Measurements from ENCODE around the gene SCAANT1. TPM values are rescaled to one million over a fixed set of nuclear protein-coding genes. Genes with fewer than 3 reads are reported as not detected.
A peak's percentile ranks its signal among the peaks of the same experiment; 100 is the strongest.

The SCAANT1 gene
- polyA plus RNA-seq (ENCODE audit: insufficient read length in 3 of 3) = under 1 TPM in 1 of 3 donors, not detected in 2; 0.53 TPM

DNA sequence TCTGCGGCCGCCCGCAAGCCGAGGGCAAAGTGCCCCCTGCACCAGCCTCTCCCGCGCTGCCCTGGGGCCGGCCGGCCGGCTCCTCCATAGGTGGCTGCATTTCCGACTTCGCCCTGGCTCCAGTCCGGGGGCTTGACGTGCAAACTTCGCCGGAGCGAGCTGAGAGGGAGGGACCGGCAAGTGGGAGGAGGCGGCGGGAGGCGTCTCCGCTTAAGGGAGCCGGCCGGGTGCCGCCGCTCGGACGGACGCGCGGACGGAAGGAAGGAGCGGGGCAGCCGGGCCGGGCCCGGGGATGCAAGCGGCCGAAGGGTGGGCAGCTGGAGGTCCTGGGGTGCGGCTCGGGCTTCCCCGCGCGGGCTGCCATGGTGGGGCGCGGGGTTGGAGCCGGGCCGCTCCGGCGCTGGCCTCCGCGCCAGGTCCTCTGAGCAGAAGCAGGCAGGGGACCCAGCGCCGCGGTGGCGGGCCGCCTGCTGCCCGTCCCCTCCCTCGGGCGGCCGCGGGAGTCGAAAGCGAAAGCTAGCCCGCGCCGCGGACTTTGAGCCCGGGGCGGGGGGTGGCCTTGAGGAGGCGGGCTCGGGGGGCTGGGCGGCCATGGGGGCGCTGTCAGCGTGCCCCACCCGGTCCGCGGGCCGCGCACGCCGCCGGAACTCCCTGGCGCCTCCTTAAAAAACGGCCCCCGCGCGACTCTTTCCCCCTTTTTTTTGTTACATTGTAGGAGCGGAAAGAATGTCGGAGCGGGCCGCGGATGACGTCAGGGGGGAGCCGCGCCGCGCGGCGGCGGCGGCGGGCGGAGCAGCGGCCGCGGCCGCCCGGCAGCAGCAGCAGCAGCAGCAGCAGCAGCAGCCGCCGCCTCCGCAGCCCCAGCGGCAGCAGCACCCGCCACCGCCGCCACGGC is at the start of gene SCAANT1:
Gene SCAANT1 (minus strand): TSS at position 511 of the 895 bp plus-strand sequence.
- peak; percentile 33 to 75 (median 70) for DNase-seq (ENCODE audit: low read depth in 3 of 3, low spot score in 2 of 3)

DNA sequence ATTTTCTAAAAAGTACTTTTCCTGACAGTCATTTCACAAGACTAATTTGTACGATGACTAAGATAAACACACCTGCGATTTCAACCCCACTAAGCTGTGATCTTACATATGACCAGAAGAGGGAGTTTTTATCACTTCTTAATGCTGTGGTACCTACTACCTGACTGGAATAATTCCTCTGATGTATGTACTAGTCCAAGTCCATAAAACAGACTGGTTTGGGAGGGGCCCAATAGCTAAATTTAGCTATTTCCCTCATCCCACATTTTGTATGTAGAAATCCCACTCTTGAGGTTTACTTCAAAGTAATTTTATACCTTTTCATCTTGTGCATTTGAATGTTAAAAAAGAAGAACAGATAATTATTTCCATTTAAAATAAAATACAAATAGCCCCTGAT is 49.7 kb upstream of the SCAANT1 start:
- DNase-seq (ENCODE audit: low read depth in 3 of 3, low spot score in 2 of 3) = no peak

DNA sequence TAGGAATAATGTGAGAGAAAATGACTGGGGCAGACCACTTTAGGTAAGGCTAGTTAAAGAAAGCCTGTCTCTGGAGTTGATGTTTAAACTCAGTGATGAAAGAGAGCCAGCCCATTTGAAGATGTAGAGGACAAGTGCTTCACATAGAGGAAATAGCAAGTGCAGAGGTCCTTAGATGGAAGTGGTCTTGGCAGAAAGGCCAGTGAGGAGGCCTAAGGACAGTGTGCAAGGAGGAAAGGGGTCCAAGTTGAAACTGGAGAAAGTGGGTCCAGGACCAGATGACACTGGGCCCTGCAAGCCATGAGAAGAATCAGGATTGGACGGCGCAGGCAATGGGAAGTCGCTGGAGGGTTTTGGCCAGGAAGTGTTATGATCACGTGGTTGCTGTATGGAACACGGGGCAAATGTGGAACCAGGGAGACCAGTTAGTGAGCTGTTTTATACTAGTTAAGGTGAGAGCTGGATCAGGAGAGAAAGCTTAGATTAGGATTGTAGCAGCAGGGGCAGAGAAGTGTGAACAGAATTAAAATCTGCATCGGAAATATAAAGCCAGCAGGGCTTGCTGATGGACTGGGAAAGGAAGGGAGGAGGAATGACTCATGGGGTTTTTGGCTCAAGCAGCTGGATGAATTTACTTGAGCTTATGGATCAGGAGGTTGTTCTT is 48.0 kb upstream of the SCAANT1 start:
- no peak for DNase-seq (ENCODE audit: low read depth in 3 of 3, low spot score in 2 of 3)

DNA sequence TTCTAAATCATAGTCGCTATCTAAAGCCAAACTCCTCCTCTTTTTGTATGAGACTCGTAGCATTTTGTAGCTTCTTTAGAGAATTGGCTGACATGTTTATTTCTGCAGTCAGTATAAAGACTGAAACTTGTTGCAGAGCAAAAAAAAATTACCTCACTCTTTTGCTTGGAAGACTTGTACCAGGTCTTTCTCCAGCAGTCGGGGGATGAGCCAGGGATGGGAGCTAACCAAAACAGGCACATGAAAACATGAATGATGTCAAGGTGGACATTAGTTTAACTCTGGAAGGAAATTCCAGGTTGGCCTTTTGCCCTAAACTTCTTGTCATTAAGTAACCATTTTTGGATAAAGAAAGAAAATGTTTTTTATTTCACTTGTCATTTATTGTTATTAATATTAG is 47.0 kb upstream of the SCAANT1 start:
- no peak for DNase-seq (ENCODE audit: low read depth in 3 of 3, low spot score in 2 of 3)

DNA sequence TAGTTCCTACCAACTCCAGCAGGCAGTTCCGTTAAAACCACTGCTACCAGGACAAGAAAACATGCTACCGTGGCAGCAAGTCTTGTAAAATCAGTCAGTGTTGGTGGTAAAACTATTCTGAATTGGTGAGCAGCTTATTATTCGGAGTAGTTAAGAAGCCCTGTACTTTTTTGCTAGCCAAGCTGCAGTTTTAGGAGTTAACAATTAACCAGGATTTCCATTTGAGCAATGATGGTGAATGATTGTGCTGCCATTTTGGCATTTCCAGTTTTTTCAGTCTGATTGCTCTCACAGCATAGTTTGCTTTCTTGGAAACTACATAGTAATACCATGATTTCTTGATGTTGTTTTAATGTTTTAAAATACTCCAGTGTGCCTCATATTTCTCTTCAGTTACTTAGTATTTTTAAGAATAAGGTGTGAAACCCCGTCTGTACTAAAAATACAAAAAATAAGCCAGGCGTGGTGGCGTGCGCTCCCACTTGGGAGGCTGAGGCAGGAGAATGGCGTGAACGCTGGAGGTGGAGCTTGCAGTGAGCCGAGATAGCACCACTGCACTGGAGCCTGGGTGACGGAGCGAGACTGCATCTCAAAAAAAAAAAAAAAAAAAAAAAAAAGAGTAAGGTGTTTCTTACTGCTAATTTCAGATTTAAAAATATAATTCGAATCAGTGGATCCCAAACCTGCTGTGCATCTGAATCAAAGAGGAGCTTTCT is 43.8 kb upstream of the SCAANT1 start:
- no peak for DNase-seq (ENCODE audit: low read depth in 3 of 3, low spot score in 2 of 3)

DNA sequence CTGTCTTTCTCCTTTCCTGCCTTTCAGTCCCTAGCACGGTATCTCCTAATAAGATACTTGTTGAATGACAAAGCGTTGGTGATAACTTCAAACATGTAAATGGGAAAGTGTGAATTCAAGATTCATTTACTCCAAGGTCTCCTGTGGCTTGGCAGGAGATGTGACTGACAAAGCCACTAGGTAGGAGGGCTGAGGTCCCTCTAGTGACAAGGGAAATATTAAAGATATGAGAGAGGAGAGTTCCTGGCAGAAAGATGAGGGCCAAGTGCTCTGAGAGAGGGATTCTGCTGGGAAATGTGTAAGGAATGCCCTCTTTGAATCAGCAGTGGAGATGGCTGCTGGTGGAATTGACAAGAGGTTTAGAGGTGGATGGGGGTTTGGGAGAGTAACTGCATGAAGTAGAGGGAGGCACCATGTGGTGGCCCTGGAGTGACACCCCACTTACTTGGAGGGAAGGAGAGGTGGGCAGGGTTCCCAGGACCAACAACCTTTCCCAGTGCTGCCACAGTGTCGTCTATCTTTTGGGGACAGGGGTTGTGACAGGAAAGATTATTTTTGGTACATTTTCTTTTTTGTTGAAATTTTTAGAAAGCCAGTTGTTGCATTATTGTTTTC is 43.0 kb upstream of the SCAANT1 start:
- DNase-seq (ENCODE audit: low read depth in 3 of 3, low spot score in 2 of 3) = no peak

DNA sequence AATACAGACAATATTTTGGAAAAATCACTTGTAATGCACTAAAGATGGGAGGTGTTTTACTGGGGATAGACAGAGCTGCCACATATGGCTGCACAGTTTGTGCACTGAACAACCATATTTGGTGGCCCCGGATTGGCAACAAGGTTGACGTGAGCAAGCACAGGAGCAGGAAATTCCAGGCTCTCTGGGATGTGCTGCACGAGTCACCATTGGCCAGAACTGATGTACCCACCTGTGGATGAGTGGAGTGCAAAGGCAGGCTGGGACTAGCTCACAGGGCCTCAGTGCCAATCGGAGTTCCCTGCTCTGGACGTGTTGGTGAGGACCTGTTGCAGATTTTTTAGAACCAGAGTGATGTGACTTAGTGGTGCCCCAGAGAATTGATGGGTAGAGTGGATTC is 42.0 kb upstream of the SCAANT1 start:
- DNase-seq (ENCODE audit: low read depth in 3 of 3, low spot score in 2 of 3) = no peak

DNA sequence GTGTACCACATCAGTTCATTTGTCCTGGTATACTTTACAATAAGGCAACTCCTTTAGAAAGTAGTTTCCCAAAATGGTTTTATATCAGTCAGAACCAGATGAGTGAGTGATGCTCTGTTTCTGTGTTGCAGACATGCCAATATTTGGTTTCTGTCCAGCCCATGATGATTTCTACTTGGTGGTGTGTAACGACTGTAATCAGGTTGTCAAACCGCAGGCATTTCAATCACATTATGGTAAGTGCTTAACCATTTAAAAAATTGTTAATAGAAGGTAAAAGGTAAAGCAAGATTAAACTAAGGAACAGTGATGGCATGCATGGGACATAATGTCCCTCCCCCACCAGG is 40.0 kb upstream of the SCAANT1 start:
- DNase-seq (ENCODE audit: low read depth in 3 of 3, low spot score in 2 of 3) = no peak

DNA sequence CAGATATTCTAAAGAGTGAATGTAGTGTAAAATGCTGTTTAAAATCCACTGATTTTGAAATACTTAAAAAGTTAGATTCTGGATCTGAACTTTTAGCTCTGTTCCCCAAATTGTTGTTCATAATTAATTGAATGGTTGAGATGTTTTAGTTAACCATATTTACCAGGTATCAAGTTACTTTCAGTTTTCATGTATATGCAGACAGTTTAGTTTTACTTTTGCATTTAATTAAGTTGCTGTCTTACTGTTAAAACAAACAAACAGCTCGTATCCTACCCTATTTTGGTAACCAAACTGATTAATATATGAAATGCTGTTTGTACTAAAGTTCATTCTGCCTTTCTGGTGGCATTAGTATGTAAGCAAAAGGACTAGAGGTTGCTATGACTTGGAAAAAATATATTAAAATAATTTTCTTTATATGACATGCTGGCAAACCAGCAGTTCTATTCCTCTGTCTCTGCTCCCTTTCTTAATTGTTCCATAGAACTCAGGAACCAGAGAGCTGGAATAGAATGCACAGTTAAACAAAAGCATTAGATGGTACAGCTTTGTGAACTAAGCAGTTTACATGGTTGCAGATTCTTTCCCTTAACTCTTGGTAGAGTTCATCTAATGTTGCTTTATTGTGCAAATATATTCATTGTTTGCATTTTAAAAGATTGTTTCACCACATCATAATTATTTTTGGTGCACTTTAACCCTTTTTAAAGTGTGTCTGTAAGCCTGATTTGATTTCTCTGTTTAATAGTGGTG is 39.5 kb upstream of the SCAANT1 start:
- no peak for DNase-seq (ENCODE audit: low read depth in 3 of 3, low spot score in 2 of 3)

DNA sequence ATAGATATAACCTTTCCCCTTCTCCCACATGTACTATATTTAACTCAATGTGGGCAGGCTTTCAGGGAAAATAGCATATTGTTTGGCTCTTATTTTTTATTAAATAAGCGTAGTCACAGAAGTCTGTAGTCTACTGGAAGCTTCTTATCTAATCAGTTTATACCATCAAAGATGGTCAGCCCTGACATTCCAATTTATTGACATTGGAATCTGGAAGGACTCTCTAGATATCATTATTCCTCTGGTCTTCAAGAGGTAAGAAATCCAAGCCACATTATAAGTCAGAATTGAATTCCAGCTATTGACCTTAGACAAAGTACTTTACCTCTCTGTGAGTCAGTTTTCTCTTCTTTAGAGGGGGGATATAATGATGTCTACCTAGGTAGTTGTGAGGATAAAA is 38.5 kb upstream of the SCAANT1 start:
- DNase-seq (ENCODE audit: low read depth in 3 of 3, low spot score in 2 of 3) = no peak

DNA sequence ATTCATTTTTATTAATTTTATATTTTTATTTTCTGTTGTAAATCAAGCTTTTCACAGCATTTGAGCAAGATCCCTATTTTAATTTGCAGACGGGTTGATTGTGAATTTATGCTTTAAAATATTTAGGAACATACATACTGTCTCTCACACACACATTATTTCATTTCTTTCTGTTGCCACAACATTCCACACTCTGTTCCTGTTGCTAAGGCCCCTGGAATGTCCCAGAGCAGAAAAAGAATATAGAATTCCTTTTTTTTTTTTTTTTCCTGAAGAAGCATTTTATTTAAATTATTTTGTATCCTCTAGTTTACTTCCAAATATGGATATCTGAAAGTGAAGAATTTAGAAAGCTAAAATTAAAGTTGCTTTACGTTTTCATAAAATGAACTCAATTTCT is 36.8 kb upstream of the SCAANT1 start:
- no peak for DNase-seq (ENCODE audit: low read depth in 3 of 3, low spot score in 2 of 3)

DNA sequence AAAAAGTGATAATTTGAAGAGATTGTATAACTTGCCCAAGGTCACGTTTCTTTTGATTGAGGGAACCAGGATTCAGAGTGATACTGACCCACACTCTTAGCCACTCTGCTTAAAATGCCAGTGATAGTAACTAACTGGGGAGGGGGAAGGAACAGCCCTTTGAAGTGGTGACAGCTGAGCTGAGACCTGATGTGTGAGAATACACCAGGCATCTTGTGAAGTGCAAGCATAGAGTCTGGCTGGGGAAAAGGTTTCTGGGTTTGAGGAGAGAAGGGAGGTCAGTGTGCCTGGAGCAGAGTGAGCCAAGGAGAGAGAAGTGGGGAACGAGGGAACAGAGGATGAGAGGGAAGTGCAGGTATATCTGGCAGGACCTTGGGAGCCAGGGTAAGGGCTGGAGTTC is 35.4 kb upstream of the SCAANT1 start:
- no peak for DNase-seq (ENCODE audit: low read depth in 3 of 3, low spot score in 2 of 3)

DNA sequence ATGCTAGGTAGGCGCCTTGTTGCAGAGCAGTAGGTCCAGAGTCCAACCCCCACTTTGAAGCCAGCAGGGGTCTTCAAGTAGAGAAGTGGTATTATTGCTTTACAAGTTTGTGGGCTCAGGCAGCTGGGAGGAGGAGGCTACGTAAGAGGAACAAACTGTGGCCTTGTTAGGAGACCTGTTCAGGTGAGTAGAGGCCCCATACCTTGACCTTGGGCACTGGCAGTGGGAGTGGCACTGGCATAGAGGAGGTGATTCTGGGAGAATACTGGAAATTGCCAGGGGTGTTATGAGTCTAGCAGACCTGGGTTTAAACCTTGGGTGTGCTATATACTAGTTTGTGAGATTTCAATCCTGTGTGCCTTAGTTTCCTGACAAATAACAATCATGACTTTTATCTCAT is 34.6 kb upstream of the SCAANT1 start:
- no peak for DNase-seq (ENCODE audit: low read depth in 3 of 3, low spot score in 2 of 3)

DNA sequence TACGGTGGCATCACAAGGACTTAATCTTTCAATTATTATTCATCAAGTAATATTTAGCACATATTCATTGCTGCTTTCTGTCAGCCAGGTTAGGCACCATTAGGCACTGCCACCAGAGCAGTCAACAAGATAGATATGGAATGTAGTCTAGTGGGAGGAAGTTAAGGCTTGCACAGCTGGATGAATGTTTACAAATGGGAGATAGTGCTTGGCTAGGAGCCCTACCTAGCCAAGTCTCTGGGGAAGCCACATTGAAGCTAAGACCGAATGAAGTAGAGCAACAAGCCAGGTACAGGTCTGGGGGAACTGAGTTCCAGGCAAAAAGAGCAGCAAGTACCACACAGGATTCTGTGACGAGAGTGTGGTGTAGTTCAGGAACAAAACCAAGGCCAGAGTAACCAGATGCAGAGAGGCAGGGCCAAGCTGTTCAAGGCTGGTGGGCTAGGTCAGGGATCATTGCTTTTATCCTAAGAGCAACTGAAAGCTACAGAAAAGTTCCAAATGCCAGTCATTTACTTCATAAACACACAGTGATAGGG is 33.4 kb upstream of the SCAANT1 start:
- DNase-seq (ENCODE audit: low read depth in 3 of 3, low spot score in 2 of 3) = no peak

DNA sequence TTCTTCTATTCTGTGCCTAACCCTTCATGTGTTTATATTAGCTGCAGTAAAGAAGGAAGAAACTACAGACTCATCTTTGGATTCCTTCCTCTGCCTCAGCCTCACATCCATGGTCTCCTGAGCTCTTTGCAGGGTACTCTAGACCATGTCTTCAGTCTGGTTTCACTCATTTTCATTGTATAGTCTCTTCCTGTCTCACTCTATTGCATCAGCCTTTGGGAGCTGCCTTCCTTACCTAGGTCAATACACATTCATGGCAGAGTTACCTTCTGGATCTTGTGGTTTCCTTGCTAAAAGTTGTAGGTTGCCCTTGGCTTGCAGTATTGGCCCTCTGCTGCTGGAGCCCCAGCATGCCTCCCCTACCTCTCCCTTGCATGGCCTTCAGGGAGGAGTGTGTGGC is 31.5 kb upstream of the SCAANT1 start:
- no peak for DNase-seq (ENCODE audit: low read depth in 3 of 3, low spot score in 2 of 3)

DNA sequence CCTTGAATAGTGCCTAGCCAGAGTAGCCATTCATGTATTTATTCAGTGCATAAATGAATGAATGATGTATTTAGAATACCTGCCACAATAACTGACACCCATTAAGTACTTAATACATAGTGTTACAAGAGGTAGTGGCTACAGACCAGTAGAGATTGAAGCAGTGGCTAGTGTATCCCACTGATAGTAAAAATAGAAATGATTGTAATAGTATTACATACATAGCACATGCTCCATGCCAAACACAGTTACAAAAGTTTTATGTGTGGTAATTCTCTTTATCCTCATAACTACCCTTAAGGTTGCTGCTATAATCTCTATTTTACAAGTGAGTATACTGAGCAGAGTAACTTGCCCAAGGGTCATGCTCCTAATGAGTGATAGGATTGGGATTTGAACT is 30.3 kb upstream of the SCAANT1 start:
- DNase-seq (ENCODE audit: low read depth in 3 of 3, low spot score in 2 of 3) = no peak

DNA sequence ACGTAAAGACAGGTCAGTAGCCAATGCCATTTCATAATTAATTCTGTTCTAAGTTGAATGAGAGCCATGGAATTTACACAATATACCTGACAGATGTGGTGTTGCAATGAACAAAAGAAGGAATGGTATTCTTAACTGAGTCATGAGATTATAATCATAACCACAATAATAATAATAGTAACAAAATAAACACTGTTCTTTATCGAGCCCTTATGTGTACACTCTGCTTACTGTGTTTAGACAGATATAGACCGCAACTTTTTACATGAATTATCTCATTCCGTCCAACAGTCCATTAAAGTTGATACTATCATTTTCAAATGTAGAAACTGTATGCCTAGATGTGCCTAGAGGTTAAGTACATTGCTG is 28.2 kb upstream of the SCAANT1 start:
- no peak for DNase-seq (ENCODE audit: low read depth in 3 of 3, low spot score in 2 of 3)

DNA sequence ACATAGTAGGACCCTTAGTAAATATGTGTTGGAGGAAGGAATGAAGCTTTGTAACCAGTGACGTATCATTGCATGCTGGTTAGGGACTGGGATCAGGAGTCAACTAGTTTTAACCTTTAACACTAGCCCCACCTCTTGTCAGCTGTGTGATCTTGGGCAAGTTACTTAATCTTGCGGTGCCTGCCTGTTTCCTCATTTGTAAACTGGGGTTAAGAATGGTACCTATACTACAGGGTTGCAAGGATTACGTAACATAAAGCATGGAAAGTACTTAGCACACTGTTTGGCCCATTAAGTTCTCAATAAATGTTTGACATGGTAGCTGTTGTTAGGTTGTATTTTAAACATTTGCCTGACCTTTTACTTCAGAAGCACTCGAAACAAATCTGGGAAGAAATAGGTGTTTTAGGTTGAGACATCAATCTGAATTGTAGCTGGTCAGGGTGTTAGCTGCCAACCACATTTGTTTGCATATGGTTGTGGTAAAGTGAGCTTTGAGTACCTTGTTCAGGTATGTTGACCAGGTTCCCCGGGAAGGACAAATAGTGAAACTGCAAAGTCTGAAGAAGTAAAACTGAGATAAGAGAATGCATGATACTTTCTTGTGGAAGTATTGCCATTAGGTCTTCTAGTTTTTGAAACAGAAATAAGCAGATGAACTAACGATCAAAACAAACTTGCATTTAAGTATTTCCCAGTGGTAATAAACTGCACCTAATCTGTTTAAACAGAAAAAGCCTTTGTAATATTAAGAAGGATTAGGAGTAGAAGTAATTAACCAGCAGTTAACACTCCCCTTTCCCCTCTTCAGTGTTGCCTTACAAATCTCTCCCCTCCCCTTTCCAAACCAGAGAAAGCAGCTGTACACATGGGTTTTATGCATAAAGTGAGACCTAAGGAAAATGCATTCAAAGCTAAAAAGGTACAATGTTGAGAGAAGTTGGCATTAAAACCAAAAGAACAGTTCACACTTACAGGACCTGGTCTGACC is 25.8 kb upstream of the SCAANT1 start:
- DNase-seq (ENCODE audit: low read depth in 3 of 3, low spot score in 2 of 3) = no peak

DNA sequence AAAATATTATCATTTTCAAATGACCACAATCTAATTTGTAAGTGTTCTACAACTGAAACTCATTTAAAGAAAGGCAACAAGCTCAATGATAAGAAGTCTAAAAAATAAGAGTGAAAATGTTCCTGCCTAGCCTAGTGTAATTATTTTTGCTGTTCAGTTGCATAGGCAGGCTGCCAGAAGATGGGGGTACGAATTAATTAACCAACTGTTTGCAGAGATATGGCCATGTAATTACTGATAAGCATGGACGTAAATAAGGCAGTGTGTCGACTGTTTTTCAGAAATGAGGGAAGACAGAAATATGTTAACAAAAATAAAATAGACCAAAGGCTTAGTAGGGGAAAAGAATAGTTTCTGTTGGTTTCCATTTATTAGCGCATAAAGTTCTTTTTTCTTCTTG is 24.7 kb upstream of the SCAANT1 start:
- no peak for DNase-seq (ENCODE audit: low read depth in 3 of 3, low spot score in 2 of 3)
